Pulmonary artery endothelial cell (primary cell): ENCODE results near the gene BCL2. TPM values are rescaled to one million over a fixed set of nuclear protein-coding genes. Genes with fewer than 3 reads are reported as not detected.

Experiments
- DNase-seq: peaks from one replicate; pipeline ENCODE4 v3.0.0-alpha.2; 2011; ENCODE audit warnings: low read depth, low spot score
- total RNA-seq: library from RNA; depleted of rRNA; stranded (reverse); fragments of >200 nt; gene quantifications from 2 replicates; pipeline ENCODE4 v1.2.3, GENCODE V29; 2014

BCL2 gene
- total RNA-seq, 1 donor from 2014 or later = 1.3 TPM

GRCh38 chr18:63145851-63146555 lies 173.6 kb downstream of the BCL2 start:
- DNase-seq = no peak

- no peak for DNase-seq
Measured at GRCh38 chr18:63145166-63145850, 174.3 kb downstream of the BCL2 start.

GRCh38 chr18:63144748-63145147 lies 174.8 kb downstream of the BCL2 start:
- no peak for DNase-seq

- DNase-seq = no peak
Measured at GRCh38 chr18:63143330-63143771, 176.2 kb downstream of the BCL2 start.

- no peak for DNase-seq
Measured at GRCh38 chr18:63142594-63143225, 176.9 kb downstream of the BCL2 start.

GRCh38 chr18:63141778-63142176 lies 177.8 kb downstream of the BCL2 start:
- DNase-seq = no peak

GRCh38 chr18:63140997-63141777 lies 178.4 kb downstream of the BCL2 start:
- DNase-seq = no peak

- no peak for DNase-seq
Measured at GRCh38 chr18:63140038-63140450, 179.5 kb downstream of the BCL2 start.

GRCh38 chr18:63138436-63139340 lies 180.9 kb downstream of the BCL2 start:
- DNase-seq = no peak

- DNase-seq = peak; percentile 57
Measured at GRCh38 chr18:63137999-63138435, 181.6 kb downstream of the BCL2 start.

- DNase-seq = no peak
Measured at GRCh38 chr18:63135101-63135500, 184.5 kb downstream of the BCL2 start.

GRCh38 chr18:63132819-63133200 lies 186.8 kb downstream of the BCL2 start:
- no peak for DNase-seq

GRCh38 chr18:63131959-63132818 lies 187.4 kb downstream of the BCL2 start:
- no peak for DNase-seq

- DNase-seq = no peak
Measured at GRCh38 chr18:63131106-63131958, 188.2 kb downstream of the BCL2 start.

- DNase-seq = no peak
Measured at GRCh38 chr18:63130176-63130575, 189.4 kb downstream of the BCL2 start.

- no peak for DNase-seq
Measured at GRCh38 chr18:63128237-63128974, 191.2 kb downstream of the BCL2 start.

- DNase-seq = no peak
Measured at GRCh38 chr18:63126134-63127069, 193.2 kb downstream of the BCL2 start.
